Activated CD4-positive, CD25-positive, alpha-beta regulatory T cell treated with anti-CD3 and anti-CD28 coated beads, Interleukin-2, amount 50 U/mL, for 24 hours (primary cell): ENCODE results near the gene HIVEP3.

Experiments used
- ATAC-seq, 2 donors: fragments of 150-1000 bp; cut with Tn5 transposase; one replicate each; pipeline ENCODE4 v1.10.0; 2021; ENCODE audit warnings: mild to moderate bottlenecking in 1 of 2, moderate library complexity in 1 of 2

The HIVEP3 gene

DNA sequence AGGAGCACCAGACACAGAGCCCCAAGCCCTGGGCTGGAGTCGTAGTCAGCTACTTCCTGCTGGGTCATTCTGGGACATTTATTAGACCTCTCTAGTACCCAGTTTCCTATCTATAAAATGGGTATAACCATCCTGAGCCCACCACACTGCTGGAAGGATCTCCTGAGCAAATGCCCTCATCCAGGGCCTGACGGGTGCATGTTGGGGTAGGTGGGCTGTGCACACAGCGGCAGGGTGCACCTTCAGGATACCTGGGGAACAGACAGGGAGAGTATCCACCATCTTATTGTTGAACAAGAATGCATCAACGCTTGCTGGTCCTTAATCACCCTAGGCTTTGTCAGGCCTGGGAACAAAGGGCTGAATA lies 191.0 kb downstream of the HIVEP3 start:
- ATAC-seq: no peak

DNA sequence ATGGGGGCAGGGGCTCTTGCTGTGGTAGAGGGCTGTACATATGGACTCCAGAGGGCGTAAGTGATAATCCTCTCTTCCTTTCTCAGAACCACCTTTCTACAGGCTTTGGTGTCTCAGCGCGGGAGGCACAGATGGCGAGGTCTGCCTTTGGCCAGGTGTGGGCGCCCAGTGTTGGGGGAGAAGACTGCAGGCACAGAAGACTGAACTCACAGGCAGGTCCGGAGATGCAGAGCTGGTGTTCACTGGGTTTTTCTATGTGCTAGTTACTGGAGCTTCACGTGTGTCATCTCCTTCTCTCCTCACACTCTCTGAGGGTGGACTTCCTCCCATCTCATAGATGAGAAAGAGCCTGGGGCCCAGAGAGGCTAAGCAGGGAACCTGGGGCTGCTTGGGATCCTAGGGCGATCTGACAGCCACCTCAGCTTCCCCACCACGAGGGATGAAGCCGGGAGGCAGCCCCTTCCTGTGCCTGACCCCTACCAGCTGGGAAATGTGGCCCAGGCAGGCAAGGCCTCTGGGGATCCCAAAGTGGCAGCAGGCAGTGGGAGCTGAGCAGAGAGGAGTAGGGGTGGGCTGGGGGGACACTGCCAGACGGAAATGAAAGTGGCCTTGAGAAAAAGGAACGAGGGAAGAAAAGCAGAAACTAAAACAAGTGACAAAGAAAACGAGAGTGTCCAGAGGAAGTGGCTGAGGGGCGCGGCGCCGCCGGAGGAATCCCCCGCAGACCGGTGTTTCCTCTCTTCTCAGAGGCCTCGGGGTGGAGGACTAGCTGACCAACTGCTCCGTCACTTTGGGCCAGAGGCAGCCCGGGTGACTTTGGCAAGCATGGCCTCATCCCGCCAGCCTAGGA lies 191.6 kb downstream of the HIVEP3 start:
- peak in 1 of 2 donors; percentile 4 for ATAC-seq

DNA sequence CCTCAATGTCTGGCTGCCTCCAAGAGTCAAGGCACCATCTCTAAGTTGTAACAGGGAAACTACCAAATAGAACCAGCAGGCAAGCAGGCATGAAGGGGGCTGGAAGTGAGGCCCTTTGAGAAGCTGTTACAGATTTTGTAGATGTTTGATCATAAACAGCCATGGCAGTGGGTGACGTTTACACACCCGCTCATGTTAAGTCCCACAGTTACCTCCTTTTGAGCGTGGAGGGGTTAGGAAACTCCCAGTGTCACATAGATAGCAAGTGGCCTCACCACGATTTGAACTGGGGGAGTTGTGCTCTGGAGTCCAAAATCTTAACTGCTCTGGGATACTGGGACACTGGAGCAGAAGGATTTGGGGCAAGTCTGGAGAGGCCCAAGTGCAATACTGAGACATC lies 192.4 kb downstream of the HIVEP3 start:
- ATAC-seq: no peak

DNA sequence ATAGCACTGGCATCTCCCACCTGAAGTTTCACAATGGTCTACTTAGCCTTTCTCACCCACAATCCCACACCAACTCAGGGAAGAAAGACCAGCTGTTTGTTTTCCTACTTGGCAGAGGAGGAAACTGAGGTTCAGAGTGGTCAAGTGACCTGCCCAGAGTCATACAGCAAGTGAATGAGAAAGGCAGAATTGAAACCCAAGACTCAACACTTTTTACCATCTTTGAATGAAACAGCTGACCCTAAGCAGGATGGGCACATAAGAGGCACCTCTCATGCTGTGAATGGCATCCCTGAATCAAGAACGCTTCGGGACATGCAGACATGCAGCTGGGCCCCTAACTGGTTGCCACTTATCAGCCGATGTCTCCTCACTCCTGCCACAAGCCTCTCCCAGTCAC lies 193.8 kb downstream of the HIVEP3 start:
- no peak for ATAC-seq

DNA sequence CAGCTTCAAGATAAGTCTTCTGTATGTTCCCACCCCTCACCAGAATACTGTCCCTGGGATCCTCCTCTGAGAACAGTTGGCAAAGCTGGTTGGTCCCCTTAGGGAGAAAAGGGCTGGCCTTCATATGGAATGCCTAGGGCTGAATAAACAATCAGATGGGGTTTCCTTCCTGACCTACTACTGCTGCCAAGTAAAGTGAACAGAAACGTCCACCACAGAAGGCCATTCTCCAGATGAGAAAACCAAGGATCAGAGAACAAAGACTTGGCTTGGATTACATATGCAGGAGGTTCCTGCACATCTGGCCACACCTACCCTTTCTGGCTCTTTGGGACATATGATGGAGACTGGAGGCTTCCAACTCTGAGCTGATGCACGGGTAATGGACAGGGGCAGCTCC lies 194.5 kb downstream of the HIVEP3 start:
- ATAC-seq: no peak

DNA sequence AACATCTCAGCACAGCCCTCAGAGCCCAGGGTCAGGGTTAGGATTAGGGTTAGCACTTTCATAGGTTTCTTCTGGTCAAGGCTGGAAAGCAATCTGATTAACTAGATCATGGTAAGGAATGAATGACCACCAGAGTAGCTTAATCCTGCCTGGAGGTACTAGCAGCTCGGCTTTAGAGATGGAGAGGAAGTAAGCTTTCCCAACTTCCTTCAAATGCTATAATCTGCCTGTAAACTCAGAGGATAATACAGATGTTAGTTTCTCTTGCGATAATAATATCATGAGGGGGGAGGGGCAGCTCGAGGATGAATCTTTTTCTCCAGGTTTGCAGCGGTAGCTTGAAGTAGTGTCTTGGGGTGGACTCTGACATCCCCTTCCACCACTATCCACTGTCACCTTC lies 194.9 kb downstream of the HIVEP3 start:
- ATAC-seq: no peak

DNA sequence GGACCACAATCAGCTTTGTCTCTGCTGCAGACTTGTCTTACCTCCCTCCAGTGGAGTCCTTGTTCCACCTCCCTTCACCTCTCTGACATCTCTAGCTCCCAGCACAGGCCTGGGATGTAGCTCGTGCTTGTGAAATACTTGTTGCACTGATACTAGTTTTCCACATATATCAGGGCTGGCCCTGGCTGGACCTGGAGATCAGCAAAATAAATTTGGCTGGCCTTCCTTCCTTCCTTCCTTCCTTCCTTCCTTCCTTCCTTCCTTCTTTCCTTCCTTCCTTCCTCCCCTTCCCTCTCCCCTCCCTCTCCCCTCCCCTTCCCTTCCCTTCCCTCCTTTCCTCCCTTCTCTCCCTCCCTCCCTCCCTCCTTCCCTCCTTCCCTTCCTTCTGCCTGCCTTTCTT lies 196.5 kb downstream of the HIVEP3 start:
- no peak for ATAC-seq

DNA sequence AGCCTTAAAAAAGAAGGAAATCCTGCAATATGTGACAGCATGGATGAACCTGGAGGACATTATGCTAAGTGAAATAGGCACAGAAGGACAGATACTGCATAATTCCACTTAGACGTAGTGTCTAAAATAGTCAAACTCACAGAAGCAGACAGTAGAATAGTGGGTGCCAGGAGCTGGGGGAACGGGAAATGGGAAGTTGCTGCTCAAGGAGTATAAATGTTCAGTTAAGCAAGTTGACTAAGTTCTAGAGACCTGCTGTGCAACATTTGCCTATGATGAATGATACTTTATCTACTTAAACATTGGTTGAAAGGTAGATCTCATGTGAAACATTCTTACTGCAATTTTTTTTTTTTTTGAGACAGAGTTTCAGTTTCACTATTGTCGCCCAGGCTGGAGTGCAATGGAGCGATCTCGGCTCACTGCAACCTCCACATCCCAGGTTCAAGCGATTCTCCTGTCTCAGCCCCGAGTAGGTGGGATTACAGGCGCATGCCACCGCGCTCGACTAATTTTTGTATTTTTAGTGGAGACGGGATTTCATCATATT lies 197.8 kb downstream of the HIVEP3 start:
- ATAC-seq: peak; percentile 86 to 88

DNA sequence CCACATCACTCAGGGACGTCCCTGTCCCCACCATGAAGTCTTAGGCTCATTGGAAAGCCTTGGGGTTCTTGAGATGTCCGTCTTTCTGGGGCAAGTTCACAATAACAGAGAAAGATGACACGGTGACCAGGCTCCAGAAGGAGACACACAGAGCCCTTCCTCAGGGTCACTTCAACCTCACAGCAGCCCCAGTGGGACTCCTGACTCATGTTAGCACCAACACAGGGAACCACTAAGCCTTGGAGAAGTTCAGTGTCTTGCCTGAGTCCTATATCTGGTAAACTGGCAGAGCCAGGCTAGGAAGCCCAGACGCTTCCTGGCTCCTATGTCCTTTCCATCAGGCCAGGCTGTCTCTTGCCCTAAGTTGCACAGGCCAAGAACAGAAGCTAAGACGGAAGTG lies 199.1 kb downstream of the HIVEP3 start:
- ATAC-seq: no peak

DNA sequence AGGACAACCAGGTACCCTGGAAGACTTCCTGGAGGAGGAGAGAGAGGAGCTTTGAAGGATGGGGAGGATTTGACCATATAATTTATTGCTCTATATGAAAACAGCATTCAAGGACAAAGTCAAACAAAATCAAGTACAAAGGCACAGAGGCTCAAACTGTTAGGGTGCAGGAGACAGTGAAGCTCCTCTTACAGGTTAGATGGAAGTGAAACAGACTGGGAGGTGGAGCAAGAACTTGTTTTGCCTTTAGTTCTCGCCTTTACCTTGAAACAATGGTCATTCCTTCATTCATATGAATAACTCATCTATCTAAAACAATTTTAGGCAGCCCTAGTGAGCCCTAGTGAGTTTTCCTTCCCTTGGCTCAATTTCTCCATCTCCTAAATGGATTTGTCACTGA lies 199.6 kb downstream of the HIVEP3 start:
- ATAC-seq: no peak

DNA sequence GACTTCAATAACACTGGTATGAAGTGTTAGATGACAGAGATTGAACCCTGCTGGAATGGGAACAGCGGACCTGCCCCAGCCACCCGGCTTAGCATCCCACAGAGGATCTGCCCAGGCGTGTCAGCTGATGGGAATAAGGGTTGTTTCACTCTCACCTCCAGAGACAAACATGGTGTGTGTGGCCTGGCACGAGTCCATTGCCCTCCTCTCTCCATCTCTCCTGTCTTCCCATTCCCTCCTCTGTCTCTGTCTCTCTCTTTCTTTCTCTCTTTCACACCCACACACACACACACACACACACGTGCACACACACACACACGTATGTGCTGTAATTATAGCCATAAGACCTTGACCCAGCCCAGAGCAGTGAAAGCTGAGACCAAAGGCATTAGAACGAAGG lies 200.2 kb downstream of the HIVEP3 start:
- ATAC-seq: no peak

DNA sequence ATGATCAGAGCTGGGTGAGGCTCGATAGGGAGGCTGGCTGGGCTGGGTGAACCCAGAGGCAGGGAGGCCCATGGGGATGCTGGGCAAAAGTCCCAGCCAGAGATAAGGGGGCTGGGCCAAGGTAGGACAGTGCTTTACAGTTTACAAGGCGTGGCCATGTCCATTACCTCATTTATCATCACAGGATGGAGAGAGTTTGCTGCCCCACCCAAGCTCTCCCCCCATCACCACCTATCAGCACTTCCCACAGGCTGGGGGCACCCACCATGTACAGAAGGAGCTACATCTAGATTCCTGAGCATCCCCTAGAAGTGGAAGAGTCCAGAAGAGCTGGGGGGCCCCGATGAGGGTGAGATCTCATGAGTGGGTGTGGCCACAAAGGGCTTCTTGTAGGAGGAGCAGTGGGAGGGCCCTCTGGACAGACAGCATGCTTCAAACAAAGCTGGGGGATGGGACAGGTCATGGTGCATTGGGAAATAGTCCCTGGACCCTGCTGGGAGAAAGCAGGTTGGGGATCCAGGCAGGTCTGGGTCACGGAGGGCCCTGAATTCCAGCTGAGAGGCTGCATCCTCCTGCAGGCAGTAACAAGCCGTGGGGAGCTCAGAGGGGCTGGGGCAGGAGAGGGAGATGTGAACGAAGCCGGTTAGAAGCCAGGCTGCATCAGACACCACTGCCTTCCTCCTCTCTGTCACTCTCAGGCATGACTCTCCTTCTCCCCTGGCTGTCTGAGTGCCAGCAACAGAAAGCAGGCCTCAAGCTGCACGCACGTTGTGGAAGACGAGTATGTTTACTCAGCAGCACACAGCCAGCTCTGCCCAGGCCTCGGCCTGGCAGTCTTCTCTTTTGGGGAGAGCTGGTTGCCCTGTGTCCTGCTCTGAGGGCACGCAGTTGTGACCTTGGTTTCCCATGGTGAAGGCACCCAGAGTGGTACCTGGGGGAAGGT lies 202.3 kb downstream of the HIVEP3 start:
- no peak for ATAC-seq

DNA sequence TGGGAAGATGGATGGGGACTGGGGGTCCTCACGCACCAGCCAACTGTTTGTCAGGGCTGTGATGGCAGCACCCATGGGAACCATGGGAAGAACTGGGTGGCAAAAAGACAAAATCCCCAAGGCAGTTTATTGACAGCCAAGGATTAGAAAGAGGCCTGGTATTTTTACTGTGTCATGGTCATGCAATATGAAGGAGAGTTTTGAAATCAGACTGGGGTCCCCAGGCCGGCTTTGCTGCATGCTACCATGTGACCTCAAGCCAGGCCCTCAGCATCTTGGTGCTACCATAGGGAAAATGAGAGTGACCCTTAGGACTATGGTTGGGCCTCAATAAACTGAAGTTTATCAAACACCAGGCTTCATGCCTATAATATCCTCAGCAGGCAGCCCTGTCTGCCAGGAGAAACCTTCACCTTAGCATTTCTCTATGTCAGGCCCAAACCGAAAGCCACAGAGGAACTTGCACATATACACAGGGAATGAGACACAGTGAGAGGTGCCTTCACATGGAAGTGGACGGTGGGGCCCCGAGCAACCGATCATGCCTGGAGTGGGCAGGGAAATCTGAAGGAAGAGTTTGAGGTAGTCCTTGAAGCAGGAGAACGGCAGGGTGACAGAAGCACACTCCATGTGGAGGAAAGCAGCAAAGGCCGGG lies 203.2 kb downstream of the HIVEP3 start:
- ATAC-seq: no peak

DNA sequence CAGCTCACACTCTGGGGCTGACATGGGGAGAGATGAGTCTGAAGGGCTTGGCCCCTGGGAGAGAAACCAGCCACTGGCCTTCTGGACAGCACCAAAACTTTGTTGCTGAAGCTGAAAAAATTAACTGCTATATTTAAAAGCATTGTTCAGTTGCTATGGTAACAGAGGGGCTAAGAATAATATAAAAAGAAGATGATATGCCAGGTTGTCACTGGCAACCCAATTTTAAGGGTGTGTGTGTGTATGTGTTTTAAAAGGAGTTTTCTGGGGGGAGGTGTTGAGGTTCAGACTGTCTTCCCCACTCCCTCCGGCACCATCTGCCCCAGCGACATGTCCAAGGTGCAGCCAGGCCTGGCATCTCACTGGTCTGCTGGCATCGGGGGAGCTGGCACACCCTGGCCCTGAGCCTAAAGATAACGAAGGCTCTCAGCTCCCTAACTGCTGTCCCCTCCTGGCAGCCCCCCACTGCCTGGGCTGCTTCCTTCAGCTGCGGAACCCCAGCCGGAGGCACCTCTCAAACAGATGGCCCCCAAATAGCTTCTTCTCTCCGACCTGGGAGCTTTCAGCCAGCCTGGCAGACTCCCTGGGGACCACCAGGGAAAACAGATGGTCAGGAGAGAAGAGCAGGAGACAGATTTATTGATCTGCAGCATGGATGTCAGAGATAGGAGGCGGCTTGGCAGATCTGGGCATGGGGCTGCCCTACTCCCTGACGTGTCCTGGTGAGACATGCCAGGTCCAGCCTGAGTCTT lies 203.9 kb downstream of the HIVEP3 start:
- ATAC-seq: no peak

DNA sequence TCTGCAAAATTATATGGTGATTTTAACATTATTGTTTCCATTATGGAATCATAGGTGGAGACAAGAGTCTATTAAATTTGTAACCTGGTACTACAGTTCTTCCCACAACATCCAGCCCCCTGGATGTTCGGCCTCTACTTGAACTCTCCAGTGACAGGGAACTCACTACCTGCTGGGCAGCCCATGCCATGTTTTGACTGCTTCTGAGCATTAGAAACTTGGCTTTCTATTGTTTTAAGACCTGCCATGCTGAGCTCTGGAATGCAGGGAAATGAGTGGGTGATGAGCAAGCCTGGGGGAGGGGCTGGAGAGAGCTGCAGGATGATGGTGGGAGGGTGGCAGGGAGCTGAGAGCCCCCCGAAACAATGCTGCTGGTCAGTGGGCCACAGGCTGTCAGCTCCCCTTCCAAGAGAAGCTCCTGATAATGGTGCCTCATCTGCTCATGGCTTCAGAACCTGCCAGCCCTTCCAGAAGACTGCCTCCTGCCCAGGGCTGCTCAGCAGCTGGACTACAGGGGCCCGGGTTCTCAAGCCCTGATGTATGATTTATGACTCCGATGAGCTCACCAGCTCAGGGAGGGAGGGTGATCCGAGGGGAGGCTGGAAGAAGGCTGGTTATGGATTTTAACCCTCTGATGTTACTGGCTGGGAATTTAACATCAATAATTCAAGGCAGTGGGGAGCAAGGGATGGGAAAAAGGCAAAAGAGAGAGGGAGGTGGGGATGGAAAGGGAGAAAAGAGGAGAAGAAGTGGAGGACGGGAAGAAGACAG lies 205.0 kb downstream of the HIVEP3 start:
- no peak for ATAC-seq

DNA sequence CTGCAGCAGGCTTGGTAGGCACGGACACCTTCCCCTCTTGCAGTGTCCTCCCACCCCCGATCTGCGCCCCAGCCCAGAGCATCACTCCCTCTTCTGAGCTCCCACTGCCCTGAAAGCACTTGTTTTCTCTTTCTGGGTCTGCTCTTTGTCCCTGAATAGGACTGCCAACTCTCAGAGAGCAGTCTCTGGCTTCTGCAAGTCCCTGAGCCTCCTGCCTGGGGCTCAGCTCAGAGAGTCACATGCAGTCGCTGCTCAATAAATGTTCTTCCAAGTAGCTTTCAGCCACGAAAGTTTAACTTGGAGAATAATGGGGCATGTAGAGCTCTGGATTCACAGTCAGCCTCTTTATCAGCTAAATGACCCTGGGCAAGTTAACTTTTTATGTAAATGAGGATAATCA lies 205.6 kb downstream of the HIVEP3 start:
- no peak for ATAC-seq

DNA sequence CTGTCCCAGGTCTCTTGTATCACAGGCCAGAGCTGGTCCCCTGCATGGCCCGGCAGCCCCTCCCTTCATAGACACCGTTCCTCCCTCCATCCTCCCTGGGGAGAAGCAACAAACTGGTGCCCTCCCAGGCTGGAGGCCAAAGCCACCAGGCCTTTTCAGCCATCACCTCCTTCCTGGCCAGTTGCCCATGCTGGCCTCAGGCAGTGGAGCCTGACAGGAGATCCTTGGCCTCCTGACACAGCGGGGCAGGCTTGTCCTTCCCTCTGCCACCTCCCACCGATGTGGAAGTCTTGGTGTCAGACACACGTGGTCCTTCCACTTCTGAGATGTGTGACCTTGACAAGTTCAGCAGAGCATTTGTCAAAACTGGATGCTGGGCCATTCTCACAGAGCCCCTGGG lies 206.0 kb downstream of the HIVEP3 start:
- ATAC-seq: no peak

DNA sequence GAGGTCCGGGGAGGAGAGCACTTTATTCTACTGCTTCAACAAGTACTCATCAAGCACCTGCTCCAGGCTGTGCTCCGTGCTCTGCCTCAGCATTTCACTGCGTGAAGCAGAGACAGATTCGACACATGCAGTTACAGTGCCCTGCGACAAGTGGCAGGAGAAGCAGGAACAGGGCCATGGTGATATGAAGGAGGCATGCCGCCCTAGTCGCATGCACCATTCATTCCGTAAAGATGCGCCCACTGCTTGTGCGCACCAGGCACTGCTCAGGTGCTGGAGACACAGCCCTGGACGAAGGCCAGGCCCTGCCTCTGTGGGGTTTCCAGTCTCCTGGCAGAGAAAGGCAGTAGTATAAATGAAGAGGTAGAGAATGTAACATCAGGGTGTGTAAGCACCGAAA lies 206.6 kb downstream of the HIVEP3 start:
- no peak for ATAC-seq

DNA sequence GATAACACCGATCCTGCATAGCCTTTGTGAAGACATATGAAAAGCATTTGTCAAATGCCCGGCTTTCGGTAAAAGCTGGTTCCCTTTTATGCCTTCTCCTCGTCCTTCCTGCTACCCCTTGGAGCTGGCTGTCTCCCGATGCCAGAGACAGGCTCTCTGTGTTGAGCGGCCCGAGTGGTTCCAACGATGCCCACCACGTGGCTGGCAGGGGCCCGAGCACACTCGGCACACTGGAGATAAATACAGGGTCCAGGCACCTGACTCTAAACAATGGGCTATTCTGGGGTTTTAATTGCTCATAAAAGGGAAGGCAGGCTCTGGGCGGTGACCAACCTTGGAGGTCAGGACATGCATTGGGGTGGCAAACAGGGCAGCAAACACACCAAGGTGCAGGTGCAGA lies 207.1 kb downstream of the HIVEP3 start:
- ATAC-seq: no peak

DNA sequence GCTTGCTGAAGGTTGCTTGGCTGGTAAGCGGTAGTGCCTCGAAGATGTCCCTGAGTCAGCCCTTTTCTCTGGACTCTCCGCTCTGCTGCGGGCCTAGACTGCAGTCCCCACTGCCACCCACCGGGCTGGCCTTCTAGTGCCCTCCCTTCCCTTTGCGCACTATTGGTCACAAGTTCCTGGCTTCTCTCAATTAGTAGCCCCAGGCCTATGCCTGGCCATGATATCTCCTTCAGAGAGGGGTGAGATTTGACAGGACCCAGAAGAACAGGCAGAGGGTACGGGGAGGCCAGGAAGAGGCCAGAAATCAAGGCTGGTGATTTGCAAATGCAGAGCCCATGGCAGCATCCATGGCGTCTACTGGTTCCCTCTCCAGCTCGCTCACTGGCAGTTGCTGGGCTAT lies 207.7 kb downstream of the HIVEP3 start:
- no peak for ATAC-seq

DNA sequence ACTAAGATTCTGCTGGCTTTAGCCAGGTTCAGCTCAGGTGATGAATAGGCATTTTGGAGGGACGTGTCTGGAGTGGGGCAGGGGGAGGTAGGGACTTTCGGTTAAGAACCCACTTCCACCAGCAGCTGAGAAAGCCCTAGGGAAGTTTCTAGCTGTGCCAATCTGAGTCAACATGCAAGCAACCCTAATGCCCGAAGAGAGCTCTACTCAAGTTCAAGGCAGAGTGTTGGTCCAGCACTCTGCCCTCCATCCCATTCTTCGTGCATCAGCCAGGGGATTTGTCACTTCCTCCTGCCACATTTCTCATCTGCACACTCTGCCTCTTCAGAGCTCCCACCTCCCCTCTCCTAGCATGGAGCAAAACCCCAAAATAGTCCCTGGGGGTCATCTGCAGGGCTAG lies 208.8 kb downstream of the HIVEP3 start:
- ATAC-seq: no peak

DNA sequence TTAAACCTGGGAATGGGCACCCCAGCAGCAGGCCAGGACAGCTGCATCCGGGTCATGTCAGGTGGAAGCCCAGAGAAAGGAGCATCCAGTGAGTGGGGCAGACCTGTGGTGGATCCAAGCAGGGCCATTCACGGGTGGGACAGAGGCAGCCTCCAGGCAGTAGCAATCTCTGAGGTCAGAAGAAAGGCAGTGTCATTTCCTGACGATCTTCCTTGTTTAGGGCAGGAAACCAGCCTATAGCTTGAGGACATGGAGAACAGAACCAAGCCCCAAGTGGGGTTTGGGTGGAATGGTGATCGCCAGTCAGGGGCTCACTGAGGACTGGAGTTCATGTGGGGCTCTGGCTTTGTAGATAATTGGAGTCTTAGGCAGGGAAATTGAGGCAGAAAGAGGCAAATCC lies 209.4 kb downstream of the HIVEP3 start:
- no peak for ATAC-seq
